Fibroblast of pulmonary artery (primary cell): Measurements from ENCODE around the gene MAN1C1.

Experiments
- DNase-seq: peaks from one replicate; pipeline ENCODE4 v3.0.0-alpha.2; 2010; ENCODE audit warnings: low read depth
- H3K4me3 ChIP-seq: replicated peaks from 2 replicates; pipeline ENCODE4 v1.5.1; 2011; ENCODE audit warnings: low read depth, mild to moderate bottlenecking, control low read depth, low read length, moderate library complexity
- CTCF ChIP-seq: IDR thresholded peaks from 2 replicates; pipeline ENCODE4 v1.5.1; 2011; ENCODE audit warnings: mild to moderate bottlenecking, control low read depth, low read length, inconsistent platforms; ENCODE audit errors: missing control alignments

The MAN1C1 gene

GRCh38 chr1:25767437-25767770 lies 150.8 kb downstream of the MAN1C1 start:
- no peak overlapping the region for H3K4me3 ChIP-seq
- no peak for DNase-seq
- no peak for TF ChIP-seq CTCF

GRCh38 chr1:25768999-25769398 lies 152.4 kb downstream of the MAN1C1 start:
- TF ChIP-seq CTCF = no peak
- H3K4me3 ChIP-seq = no peak overlapping the region
- no peak for DNase-seq

- TF ChIP-seq CTCF = no peak
- no peak for DNase-seq
- no peak overlapping the region for H3K4me3 ChIP-seq
These were observed 153.2 kb downstream of the MAN1C1 start for GRCh38 chr1:25769625-25770383.

- H3K4me3 ChIP-seq = no peak overlapping the region
- TF ChIP-seq CTCF = no peak
- DNase-seq = no peak
These were observed 154.1 kb downstream of the MAN1C1 start for GRCh38 chr1:25770541-25771220.

- no peak for TF ChIP-seq CTCF
- H3K4me3 ChIP-seq = no peak overlapping the region
- no peak for DNase-seq
These were observed 154.9 kb downstream of the MAN1C1 start for GRCh38 chr1:25771221-25772114.

- H3K4me3 ChIP-seq = no peak overlapping the region
- no peak for TF ChIP-seq CTCF
- DNase-seq = no peak
These were observed 155.6 kb downstream of the MAN1C1 start for GRCh38 chr1:25772164-25772563.
